ENCODE results near the gene ABR. TPM values are rescaled to one million over a fixed set of nuclear protein-coding genes. Genes with fewer than 3 reads are reported as not detected.

ABR gene
- total RNA-seq, 2 donors from 2014 or later, result 101 to 130 TPM

- DNase-seq, result no peak
- no peak overlapping the region for H3K27ac Mint-ChIP-seq
- ATAC-seq, result no peak
- H3K9me3 ChIP-seq (ENCODE audit: control insufficient read depth, low read length, poor library complexity, severe bottlenecking), result no peaks in the 10 kb centered on the region
- H3K36me3 Mint-ChIP-seq (ENCODE audit: low read depth), result no peaks in the 10 kb centered on the region
- no peaks in the 10 kb centered on the region for H3K27me3 Mint-ChIP-seq
- H3K4me1 Mint-ChIP-seq, result peaks cover 2% of the 10 kb centered on the region
- H3K4me3 Mint-ChIP-seq, result no peak overlapping the region
These were observed 153.2 kb downstream of the ABR start for GRCh38 chr17:1026599-1026975.

- H3K36me3 Mint-ChIP-seq (ENCODE audit: low read depth), result no peaks in the 10 kb centered on the region
- ATAC-seq (no peak), DNase-seq (no peak)
- H3K4me1 Mint-ChIP-seq, result peaks cover 2% of the 10 kb centered on the region
- no peak overlapping the region for H3K27ac Mint-ChIP-seq
- no peaks in the 10 kb centered on the region for H3K27me3 Mint-ChIP-seq
- H3K4me3 Mint-ChIP-seq, result no peak overlapping the region
- no peaks in the 10 kb centered on the region for H3K9me3 ChIP-seq (ENCODE audit: control insufficient read depth, low read length, poor library complexity, severe bottlenecking)
These were observed 153.8 kb downstream of the ABR start for GRCh38 chr17:1025733-1026598.

DNA sequence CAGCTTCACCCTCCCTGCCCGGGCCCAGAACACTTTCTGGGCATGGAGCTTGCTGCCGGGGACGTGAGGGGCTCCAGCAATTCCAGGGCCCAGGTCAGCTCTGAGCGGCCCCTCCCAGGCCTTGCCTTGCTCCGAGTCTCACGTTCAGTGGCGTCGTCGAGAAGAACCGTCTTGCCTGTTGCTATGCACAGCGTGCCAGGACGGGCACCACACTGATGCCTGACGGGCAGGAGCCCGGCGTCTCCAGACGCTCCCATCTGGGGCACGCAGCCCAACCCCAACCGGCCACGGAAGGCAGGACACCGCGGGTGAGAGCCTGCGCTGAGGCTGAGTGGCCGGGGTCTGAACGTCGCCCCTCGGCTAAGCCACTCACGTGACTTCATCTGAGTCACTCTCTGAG lies 155.7 kb downstream of the ABR start:
- H3K9me3 ChIP-seq (ENCODE audit: control insufficient read depth, low read length, poor library complexity, severe bottlenecking), result no peaks in the 10 kb centered on the region
- no peak overlapping the region for H3K27ac Mint-ChIP-seq
- no peak for DNase-seq
- no peak overlapping the region for H3K4me3 Mint-ChIP-seq
- peaks cover 2% of the 10 kb centered on the region for H3K4me1 Mint-ChIP-seq
- H3K36me3 Mint-ChIP-seq (ENCODE audit: low read depth), result no peaks in the 10 kb centered on the region
- ATAC-seq, result no peak
- H3K27me3 Mint-ChIP-seq, result no peaks in the 10 kb centered on the region

GRCh38 chr17:1022278-1023024 lies 157.3 kb downstream of the ABR start:
- DNase-seq, result no peak
- no peaks in the 10 kb centered on the region for H3K9me3 ChIP-seq (ENCODE audit: control insufficient read depth, low read length, poor library complexity, severe bottlenecking)
- H3K27ac Mint-ChIP-seq, result no peak overlapping the region
- H3K4me1 Mint-ChIP-seq, result peaks cover 2% of the 10 kb centered on the region
- H3K27me3 Mint-ChIP-seq, result no peaks in the 10 kb centered on the region
- no peaks in the 10 kb centered on the region for H3K36me3 Mint-ChIP-seq (ENCODE audit: low read depth)
- ATAC-seq, result no peak
- H3K4me3 Mint-ChIP-seq, result no peak overlapping the region

- Mint-ChIP-seq H3K27me3 (no peaks in the 10 kb centered on the region), H3K4me3 (no peak overlapping the region), H3K27ac (no peak overlapping the region), H3K36me3 (ENCODE audit: low read depth) (no peaks in the 10 kb centered on the region), H3K4me1 (peaks cover 2% of the 10 kb centered on the region)
- H3K9me3 ChIP-seq (ENCODE audit: control insufficient read depth, low read length, poor library complexity, severe bottlenecking), result no peaks in the 10 kb centered on the region
- ATAC-seq, result no peak
- DNase-seq, result no peak
These were observed 158.6 kb downstream of the ABR start for GRCh38 chr17:1021147-1021546.

GRCh38 chr17:1019451-1019850 lies 160.3 kb downstream of the ABR start:
- no peak for ATAC-seq
- H3K36me3 Mint-ChIP-seq (ENCODE audit: low read depth), result no peaks in the 10 kb centered on the region
- H3K9me3 ChIP-seq (ENCODE audit: control insufficient read depth, low read length, poor library complexity, severe bottlenecking), result no peaks in the 10 kb centered on the region
- DNase-seq, result no peak
- no peak overlapping the region for H3K27ac Mint-ChIP-seq
- H3K4me3 Mint-ChIP-seq, result no peak overlapping the region
- no peaks in the 10 kb centered on the region for H3K27me3 Mint-ChIP-seq
- H3K4me1 Mint-ChIP-seq, result peaks cover 6% of the 10 kb centered on the region

DNA sequence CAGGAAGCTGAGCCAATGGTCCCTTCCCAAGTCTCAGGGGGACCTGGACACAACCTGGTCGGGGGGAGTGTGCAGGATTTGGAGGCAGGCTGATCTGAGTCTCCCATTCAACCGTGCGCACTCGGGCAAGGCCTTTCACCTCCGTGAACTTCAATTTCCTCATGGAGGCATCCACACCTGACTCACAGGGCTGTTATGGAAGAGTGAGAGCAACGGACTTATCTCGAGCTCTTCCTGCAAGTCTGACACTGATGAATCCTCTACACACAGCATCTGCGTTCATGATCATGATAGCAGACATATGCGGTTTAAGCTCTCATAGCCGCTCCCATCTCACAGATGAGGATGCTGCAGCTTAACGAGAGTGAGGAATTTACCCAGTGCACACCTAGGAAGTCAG lies 161.2 kb downstream of the ABR start:
- H3K27ac Mint-ChIP-seq, result no peak overlapping the region
- H3K4me1 Mint-ChIP-seq, result peaks cover 6% of the 10 kb centered on the region
- ATAC-seq (no peak), DNase-seq (no peak)
- H3K4me3 Mint-ChIP-seq, result no peak overlapping the region
- no peaks in the 10 kb centered on the region for H3K27me3 Mint-ChIP-seq
- no peaks in the 10 kb centered on the region for H3K9me3 ChIP-seq (ENCODE audit: control insufficient read depth, low read length, poor library complexity, severe bottlenecking)
- H3K36me3 Mint-ChIP-seq (ENCODE audit: low read depth), result no peaks in the 10 kb centered on the region

- no peaks in the 10 kb centered on the region for H3K27me3 Mint-ChIP-seq
- H3K27ac Mint-ChIP-seq, result peak overlapping the region; percentile 24
- DNase-seq (no peak), ATAC-seq (no peak)
- no peak overlapping the region for H3K4me3 Mint-ChIP-seq
- H3K9me3 ChIP-seq (ENCODE audit: control insufficient read depth, low read length, poor library complexity, severe bottlenecking), result no peaks in the 10 kb centered on the region
- no peaks in the 10 kb centered on the region for H3K36me3 Mint-ChIP-seq (ENCODE audit: low read depth)
- peaks cover 4% of the 10 kb centered on the region for H3K4me1 Mint-ChIP-seq
These were observed 166.1 kb downstream of the ABR start for GRCh38 chr17:1013729-1014090.

DNA sequence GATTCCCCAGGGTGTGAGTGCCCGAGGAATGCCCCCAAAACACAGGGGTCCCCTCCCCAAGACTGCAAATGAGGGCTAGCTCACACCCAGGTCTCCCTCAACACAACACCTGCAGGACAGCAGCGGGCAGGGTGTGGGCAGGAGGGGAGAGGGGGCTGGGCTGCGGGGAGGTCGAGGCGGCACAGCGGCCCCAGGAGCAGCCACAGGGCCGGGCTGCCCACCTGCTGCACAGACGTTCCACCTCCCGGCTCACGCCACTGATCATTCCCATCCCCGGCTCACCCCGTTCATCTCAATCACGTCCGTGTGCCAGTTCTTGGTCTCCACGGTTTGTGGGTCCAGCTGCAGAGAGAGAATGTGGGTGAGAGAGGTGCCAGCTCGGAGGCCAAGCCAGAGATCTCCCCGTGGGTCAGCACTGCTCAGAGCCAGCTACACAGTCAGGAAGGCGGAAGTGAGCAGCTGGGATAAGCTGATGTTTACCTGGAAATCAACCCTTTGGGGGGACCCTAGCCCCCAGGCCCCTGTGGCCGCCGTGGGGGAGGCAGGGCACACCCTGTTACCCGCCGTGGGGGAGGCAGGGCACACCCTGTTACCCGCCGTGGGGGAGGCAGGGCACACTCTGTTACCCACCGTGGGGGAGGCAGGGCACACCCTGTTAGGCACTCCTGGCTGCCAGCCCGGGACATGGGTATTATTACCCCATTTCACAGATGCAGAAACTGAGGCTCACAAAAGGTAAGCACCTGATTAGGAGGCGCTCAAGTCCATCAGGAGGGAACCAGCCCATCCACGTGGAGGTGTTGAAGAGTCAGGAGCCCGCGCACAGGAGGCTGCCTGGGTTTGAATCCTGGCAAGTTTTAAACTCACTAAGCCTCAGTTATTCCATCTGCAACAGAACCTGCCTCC lies 166.7 kb downstream of the ABR start:
- Mint-ChIP-seq H3K36me3 (ENCODE audit: low read depth) (no peaks in the 10 kb centered on the region), H3K4me1 (peaks cover 4% of the 10 kb centered on the region), H3K4me3 (no peak overlapping the region), H3K27me3 (no peaks in the 10 kb centered on the region), H3K27ac (no peak overlapping the region)
- DNase-seq, result no peak
- no peaks in the 10 kb centered on the region for H3K9me3 ChIP-seq (ENCODE audit: control insufficient read depth, low read length, poor library complexity, severe bottlenecking)
- no peak for ATAC-seq

DNA sequence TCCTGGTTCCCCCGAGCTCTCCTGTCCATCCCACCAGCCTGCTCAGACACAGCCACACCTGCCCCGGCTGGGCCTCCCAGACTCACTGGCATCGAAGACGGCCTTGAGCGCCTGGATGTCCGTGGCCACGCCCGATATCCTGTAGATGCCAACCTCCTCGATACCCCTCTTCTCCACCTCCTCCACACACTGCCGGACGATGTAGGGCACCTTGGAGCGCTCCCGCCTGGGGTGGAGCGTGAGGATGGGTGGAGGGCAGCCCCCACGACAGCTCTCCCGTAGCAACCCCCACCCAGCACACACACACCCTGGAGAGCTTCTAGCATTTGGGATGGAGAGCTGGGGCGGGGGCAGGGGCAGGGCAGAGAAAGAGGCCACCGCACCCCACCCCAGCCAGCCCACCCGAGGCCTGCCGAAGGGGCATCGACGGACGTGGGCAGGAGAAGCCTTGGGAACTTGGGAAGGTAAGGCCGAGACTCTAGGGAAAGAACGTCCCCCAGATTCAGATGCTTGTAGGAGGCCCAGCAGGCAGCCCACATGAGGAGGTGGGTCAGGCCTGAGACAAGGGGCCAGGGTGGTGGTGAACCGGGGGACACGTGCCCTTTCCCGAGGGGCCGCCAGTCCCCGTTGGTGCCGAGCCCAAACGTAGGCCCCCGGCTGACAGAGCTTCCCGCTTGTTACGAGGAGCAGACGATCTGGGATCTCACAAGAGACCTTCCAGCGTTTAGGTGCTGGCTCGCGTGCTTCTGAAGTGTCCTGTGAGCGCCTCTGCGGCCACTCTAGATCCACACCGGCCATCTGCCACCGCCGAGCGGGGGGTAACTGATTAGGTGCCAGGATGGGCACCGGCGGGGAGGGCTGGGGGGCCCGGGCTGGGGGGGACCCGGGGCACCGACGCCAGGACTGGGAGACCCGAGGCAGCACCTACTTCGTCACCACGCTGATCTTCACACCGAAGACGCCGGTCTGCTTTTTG lies 167.7 kb downstream of the ABR start:
- Mint-ChIP-seq H3K27me3 (no peaks in the 10 kb centered on the region), H3K27ac (no peak overlapping the region), H3K4me3 (peak overlapping the region; percentile 65), H3K4me1 (peaks cover 4% of the 10 kb centered on the region), H3K36me3 (ENCODE audit: low read depth) (no peaks in the 10 kb centered on the region)
- ATAC-seq (no peak), DNase-seq (no peak)
- H3K9me3 ChIP-seq (ENCODE audit: control insufficient read depth, low read length, poor library complexity, severe bottlenecking), result no peaks in the 10 kb centered on the region

DNA sequence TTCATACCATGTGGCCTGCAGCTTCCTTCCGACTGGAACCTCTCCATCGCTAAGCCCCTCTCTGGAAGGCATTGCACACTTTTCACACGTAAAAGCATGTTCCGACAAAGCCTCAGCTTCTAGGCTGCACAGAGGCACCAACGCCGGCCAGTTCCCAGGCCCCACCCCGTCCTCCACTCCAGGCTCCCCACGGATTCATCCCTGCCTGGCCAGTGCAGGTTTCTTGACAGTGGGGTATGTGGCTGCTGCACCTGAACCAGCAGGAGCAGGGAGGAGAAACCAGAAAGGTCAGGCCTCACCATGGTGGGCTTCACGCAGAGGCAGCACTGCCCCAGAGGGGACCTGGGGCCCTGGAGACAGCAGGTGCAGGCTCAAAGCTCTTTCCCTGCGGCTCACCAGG lies 168.6 kb downstream of the ABR start:
- Mint-ChIP-seq H3K36me3 (ENCODE audit: low read depth) (no peaks in the 10 kb centered on the region), H3K4me1 (peaks cover 4% of the 10 kb centered on the region), H3K27me3 (no peaks in the 10 kb centered on the region), H3K27ac (no peak overlapping the region), H3K4me3 (no peak overlapping the region)
- no peaks in the 10 kb centered on the region for H3K9me3 ChIP-seq (ENCODE audit: control insufficient read depth, low read length, poor library complexity, severe bottlenecking)
- DNase-seq (no peak), ATAC-seq (no peak)

DNA sequence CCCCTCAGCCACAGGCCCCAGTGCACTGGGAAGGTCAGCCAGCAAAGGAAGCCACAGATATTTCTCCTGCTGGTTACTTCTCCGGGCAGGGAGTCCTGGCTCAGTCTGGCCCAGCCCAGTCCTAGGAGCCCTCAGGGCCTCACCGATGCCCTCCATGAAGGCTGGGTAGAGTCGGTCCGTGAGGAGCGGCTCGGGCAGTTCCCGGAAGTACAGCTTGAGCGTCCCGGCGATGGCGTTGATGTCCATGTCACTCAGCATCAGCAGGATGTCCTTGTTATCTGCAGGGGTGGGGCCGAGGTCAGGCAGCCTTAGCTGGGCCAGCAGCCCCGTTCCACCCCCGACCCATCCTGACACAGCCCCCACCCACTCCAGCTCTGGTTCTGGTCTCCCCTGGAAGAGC lies 169.2 kb downstream of the ABR start:
- H3K4me3 Mint-ChIP-seq, result no peak overlapping the region
- no peak overlapping the region for H3K27ac Mint-ChIP-seq
- H3K9me3 ChIP-seq (ENCODE audit: control insufficient read depth, low read length, poor library complexity, severe bottlenecking), result no peaks in the 10 kb centered on the region
- H3K27me3 Mint-ChIP-seq, result no peaks in the 10 kb centered on the region
- no peaks in the 10 kb centered on the region for H3K36me3 Mint-ChIP-seq (ENCODE audit: low read depth)
- peaks cover under 1% of the 10 kb centered on the region for H3K4me1 Mint-ChIP-seq
- ATAC-seq, result no peak
- DNase-seq, result no peak
